SIG-M5 (cell line): ENCODE results near the gene CC2D1A.

Source experiments
- DNase-seq: peaks from one replicate; lab custom pipeline; 2025; lab: John Stamatoyannopoulos, UW

Gene CC2D1A

GRCh38 chr19:13905634-13906520 lies at the start of gene CC2D1A, which contains the start of gene BRME1:
Gene CC2D1A, plus strand, starts transcription at chr19:13906201. Its CDS starts 241 bp downstream, at chr19:13906442.
Gene BRME1, minus strand, starts transcription at chr19:13906117. Its CDS starts 1,225 bp downstream, at chr19:13904892.
- no peak for DNase-seq

- no peak for DNase-seq
Measured at GRCh38 chr19:13856497-13856896, 49.5 kb upstream of the CC2D1A start.

DNA sequence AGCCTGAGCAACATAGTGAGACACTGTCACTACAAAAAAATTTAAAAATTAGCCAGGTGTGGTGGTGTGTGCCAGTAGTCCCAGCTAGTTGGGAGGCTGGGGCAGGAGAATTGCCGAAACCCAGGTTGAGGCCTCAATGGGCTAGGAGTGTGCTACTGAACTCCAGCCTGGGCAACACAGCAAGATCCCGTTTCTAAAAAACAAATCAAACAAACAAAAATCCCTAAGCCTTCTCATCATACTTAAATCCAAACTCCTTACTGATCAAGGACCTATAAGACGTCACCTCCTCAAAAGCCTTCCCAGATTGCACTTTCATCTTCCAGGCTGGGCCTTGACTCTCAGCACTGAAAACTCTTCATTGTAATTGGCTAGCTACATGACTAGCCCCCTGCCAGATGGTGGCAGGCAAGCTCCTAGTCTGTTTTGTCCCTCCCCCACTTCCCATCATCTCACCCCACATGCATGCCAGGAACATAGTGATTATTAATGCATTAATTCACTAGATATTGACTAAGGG lies 46.6 kb upstream of the CC2D1A start:
- no peak for DNase-seq

- DNase-seq, result no peak
Measured at GRCh38 chr19:13860679-13861391, 45.2 kb upstream of the CC2D1A start.

- no peak for DNase-seq
Measured at GRCh38 chr19:13861392-13861713, 44.6 kb upstream of the CC2D1A start.

DNA sequence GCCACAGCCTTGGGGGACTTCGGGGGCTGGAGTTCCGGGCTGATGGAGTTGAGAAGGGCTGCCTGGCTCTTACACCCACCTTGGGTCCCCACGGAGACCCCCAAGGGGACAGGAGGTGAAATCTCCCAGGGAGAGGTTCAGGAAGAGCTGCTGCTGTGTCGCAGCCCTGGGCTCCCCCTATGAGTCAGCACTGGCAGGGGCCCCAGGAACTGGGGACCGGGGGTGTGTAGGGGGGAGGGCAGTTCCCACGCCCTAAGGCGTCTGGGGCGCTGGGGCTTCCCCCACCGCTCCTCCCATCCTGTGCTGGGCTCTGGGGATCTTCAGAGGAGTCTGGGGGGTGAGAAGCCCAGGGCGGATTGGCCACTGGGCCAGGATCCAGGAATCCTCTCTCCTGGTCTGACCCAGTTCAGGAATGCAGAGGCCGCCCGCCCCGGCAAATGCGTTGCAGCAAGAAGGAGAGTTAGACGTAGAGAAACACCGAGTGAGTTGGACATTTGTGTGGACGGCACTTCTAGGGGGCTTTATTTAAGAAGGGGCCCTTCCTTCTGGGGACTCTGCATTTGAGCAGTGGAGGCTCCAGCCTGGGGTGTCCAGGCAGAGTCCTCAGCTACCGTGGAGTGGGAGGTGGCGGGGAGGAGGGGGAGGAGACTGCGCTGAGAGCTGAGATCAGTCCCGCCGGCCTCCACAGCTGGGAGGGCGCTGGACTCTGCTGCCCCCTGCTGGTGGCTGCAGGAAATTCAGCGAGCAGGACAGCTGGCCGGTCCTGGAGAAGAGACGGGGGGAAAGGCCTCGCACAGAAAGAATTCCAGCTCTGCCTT lies 44.1 kb upstream of the CC2D1A start:
- no peak for DNase-seq

- DNase-seq, result no peak
Measured at GRCh38 chr19:13864046-13864666, 41.8 kb upstream of the CC2D1A start.

DNA sequence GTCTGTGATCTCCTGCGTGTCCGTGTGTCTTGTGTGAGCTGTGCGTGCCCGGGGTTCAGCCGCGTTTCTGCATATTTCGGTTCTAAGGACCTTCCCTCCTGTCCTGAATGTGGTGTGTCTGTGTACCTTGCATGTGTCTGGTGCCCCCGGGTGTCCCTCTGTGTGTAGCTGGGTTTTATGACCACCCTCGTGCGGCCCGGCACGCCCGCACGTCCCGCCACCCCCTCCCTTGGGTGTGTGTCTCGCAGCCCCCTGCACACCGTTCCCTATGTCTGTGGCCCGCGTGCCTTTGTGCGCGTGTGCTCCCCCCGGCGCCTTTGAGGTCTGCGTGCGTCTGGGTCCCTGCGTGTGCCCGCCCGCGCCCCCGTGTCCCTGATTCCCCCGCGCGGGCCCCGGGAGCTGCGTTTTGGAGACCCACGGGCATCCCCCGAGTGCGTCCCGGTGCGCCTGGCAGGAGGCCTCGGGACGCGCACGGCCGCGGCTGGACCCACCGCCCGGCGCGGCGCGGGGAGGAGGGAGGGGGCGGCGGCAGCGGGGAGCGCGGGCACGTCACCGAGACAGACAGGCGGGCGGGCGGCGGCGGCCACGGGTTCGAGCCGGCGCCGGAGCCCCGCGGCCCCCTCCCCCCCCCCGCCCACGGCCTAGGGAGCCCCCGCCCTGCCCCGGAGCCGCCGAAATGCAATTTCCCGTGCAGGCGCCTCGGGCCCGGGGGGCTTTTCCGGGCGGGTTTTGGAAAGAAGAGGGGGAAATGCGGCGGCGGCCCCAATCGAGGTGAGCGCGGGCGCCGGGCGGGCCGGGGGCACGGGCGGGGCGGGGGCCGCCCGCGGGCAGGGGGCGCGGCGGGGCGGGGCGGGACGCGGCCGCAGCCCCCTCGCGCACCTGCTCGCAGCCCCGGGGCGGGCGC lies 41.1 kb upstream of the CC2D1A start:
- DNase-seq, result no peak

DNA sequence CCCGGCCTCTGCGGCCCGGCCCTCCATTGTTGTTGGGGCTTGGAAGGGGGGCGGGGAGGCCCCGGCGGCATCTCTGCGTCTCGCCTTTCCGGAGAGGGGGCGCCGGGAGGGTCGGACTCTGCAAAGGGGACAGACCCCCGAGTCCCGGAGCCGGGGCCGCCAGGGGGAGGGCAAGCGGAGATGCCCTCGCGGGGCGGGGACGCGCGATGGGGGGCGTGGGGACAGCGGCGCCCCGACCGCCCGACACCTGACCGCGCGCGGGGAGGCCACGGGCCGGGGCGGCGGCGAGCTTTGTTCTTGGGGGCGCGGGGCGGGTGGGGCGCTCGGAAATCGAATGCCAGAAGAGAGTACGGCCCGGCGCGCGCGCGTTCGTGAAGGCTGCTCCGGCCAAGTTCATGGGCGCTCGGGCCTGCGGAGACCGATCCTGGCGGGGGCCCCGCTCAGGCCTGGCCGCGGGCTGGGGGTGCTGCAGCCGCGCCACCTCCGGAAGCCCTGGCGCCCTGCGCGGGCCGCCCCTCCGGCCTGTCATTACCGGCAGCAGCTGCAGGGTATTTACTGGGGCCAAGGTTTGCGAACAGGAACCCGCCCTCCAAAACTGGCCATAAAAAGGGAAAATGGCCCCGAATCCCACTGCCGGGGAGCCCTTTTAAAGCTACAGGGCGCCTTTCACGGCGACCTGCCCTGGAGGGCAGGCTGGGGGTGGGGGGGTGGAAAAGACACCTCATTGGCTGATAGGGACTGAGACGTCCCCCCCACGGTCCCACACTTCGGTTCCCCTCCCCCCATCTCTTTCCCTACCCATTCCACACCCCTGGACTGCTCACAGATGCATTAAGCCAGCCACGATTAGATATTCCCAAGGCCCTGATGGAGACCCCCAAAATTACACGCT lies 40.2 kb upstream of the CC2D1A start:
- no peak for DNase-seq

DNA sequence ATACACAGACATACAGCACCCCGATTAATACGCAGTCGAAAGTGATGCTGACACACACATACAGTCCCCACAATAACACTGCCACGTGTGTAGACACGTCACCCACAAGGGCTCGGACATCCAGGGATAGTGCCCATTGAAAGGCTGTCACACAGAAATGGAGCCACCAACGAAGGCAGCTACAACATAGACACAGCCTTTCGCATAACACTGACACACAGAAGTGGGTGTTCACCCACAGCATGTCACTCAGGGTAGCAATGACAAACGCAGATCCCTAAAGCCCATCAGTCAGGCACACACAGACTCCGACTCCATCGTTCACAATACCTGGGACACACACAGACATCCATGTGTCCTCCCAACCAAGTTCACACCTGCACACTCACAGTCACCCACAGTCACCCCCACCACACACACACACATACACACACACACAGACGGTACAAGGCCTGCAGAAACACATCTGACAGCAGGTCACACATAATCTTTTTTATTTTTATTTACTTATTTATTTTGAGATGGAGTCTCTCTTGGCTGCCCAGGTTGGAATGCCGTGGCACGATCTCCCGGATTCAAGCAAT lies 39.4 kb upstream of the CC2D1A start:
- no peak for DNase-seq

GRCh38 chr19:13868663-13869062 lies 37.3 kb upstream of the CC2D1A start:
- no peak for DNase-seq

DNA sequence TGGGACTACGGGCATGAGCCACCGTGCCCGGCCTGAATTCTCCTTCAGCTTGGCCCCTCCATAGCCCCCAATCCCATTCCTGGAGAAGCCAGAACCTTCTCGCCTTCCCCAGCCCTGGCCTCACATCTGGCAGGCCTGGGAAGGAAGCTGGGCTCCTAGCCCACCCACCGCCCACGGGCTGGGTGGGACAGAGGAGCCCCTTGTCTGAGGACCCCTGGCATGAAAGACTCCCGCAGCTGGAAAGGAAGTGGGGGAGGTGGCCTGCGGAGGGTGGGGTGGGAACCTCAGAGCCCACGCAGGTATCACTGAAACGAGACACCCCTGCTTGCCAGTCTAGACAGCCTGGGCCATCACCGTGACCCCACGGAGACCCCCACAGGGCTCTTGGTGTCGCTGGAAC lies 36.7 kb upstream of the CC2D1A start:
- DNase-seq, result no peak

DNA sequence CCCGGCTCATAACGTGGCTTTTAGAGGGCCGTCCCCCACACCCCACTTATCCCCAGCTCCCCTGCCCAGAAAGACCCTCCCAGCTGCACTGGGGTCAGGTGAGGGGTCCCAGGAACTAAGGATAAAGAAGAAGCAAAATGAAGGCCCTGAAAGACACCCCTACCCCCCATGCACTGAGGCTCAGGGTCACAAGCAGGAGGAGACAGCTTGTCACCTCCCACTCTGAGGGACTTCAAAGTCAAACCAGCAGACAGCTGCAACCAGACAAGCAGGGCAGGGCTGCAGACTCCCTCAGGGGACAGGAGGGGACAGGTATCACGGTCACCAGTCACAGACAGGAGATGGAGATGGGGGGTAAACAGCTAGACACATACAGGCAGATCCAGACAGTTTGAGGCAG lies 35.1 kb upstream of the CC2D1A start:
- no peak for DNase-seq

DNA sequence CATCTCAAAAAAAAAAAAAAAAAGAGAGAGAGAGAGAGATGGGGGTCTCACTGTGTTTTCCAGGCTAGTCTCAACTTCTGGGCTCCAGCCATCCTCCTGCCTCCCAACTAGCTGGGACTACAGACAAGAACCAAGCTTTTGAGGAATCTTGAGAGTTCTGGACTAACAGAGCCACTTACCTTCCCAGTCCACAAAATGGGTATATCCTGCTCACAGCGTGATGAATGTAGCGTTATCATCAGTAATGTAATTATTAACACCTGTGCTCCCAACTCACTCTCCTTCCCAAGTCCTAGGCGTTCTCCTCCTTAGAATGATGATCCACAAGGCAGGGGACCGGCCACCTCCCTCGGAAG lies 33.7 kb upstream of the CC2D1A start:
- DNase-seq, result no peak

DNA sequence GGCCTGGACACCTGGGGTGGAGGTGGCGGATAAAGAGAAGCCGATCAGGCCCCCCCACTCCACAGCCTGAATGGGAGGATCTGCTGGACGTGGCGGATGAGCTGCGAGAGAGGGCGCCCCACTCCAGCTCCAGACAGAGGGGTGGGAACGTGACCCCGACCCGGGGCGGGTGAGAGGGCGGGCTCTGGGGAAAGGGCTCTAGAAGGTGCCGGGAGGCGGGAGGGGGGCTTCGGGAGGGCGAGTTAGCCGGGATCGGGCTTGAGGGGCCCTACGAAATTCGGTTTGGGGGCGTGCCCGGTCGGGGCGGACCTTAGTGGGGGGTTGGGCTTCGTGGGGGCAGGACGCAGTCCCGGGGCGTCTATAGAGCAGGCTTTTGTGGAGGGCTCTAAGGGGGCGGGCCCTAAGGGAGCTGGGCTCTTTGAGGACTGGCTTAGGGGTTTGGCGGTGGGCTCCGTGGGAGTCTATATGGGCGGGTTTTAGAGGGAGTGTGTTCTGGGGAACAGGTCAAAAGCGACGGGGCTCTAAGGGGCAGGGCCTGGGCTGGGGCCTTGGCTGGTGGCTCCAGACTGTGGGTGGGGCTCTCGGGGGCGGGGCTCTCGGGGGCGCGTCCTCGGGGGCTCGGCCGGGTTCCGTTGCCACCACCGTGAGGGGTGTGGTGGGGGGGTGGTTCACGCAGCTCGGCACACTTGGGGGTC lies 33.2 kb upstream of the CC2D1A start:
- no peak for DNase-seq

- no peak for DNase-seq
Measured at GRCh38 chr19:13873834-13874515, 32.0 kb upstream of the CC2D1A start.

DNA sequence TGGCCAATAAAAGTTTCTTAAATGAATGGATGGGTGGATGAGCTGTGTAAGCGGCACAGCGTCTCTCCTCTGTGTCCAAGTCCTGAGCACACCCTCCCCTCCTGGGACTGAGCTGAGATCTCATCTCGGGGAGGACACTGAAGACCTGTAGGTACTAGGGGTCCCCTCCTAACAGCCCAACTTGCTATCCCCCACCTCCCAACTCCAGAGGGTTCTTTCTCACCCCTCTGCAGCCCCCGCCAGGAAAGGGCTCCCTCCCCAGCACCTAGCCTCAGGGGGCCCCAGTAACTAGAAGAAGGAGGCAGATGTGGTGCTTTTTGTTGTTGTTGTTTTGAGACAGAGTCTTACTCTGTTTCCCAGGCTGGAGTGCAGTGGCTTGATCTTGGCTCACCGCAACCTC lies 30.2 kb upstream of the CC2D1A start:
- DNase-seq, result no peak

DNA sequence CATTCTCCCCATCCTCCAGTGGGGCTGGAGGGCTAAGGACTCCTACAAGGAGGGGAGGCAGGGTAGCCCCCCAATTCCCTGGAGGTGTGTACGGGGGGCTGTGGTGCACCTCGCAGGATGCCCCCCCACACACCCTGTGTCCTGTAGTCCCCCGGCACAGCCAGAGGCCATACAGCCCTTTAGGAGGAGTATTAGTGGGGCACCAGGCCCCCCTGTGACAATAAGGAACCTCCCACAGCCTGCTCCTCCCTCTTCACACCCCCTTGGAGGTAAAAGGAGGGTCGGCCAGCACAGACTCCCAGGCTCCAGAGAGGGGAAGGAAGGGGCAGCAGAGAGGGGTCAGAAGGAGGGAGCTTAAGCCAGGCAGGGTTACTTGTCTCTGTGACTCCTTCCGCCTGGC lies 29.2 kb upstream of the CC2D1A start, which contains the start of gene NANOS3:
Gene NANOS3 (plus strand): TSS at position 301 of the 400 bp plus-strand sequence. CDS start 115 bp downstream, outside the sequence.
- no peak for DNase-seq
